Spinal cord (tissue), 10 donors: ENCODE data around the gene LAPTM5. TPM values are rescaled to one million over a fixed set of nuclear protein-coding genes. Genes with fewer than 3 reads are reported as not detected.

Experiments
- DNase-seq, 6 donors: peaks; one replicate each; pipeline versions ENCODE4 v3.0.0 to v3.0.0-alpha.2; 2013 to 2015; ENCODE audit warnings: low spot score in 6 of 6, low read depth in 4 of 6
- H3K27ac ChIP-seq: one replicate; pipeline ENCODE4 v1.5.1; 2013; ENCODE audit warnings: low read depth, low read length, control low read depth
- H3K27me3 ChIP-seq: one replicate; pipeline ENCODE4 v1.6.1; 2013; ENCODE audit warnings: low read length; ENCODE audit not compliant: control insufficient read depth, insufficient read depth
- H3K36me3 ChIP-seq: one replicate; pipeline ENCODE4 v1.6.1; 2013; ENCODE audit warnings: low read length; ENCODE audit not compliant: control insufficient read depth, insufficient read depth
- H3K4me1 ChIP-seq: one replicate; pipeline ENCODE4 v1.6.1; 2013; ENCODE audit warnings: low read length; ENCODE audit not compliant: control insufficient read depth, insufficient read depth
- H3K4me3 ChIP-seq: one replicate; pipeline ENCODE4 v1.5.1; 2013; ENCODE audit warnings: low read depth, low read length, control low read depth
- H3K9me3 ChIP-seq: one replicate; pipeline ENCODE4 v1.6.1; 2013; ENCODE audit warnings: low read length; ENCODE audit not compliant: control insufficient read depth, insufficient read depth
- whole genome bisulfite sequencing: methylation state at CpG from one replicate; pipeline ENCODE4 v1.1.5; 2013; ENCODE audit warnings: missing lambda C conversion rate; ENCODE audit not compliant: insufficient coverage; 5-methylcytosine and 5-hydroxymethylcytosine counted together
- polyA plus RNA-seq, 2 donors: library from polyadenylated mRNA; unstranded; fragments of 120-200 nt; gene quantifications; one replicate each; pipeline ENCODE4 v1.2.1, GENCODE V29; 2013; ENCODE audit not compliant: insufficient read length in 2 of 2
- total RNA-seq, 2 donors: library from RNA; depleted of rRNA in 1 of 2; stranded (reverse); fragments of 120-200 nt in 1 of 2; fragments of >200 nt in 1 of 2; gene quantifications; one replicate each; pipeline versions ENCODE4 v1.2.3 to v1.2.4, GENCODE V29; 2013 to 2014
- donor health status: healthy.

Gene LAPTM5
- total and polyA plus RNA-seq, 4 donors: 13.8 to 55.0 (median 39.6) TPM

- Histone ChIP-seq H3K36me3 (no peaks in the 10 kb centered on the region), H3K27ac (no peak overlapping the region), H3K4me1 (peaks cover 26% of the 10 kb centered on the region), H3K27me3 (no peaks in the 10 kb centered on the region), H3K9me3 (no peaks in the 10 kb centered on the region), H3K4me3 (no peak overlapping the region)
- no peak for DNase-seq
- WGBS: 89% methylated on average over 1 of the region's 1 CpG
Observed at GRCh38 chr1:30699762-30700161, 57.8 kb downstream of the LAPTM5 start.

GRCh38 chr1:30698401-30698981, 59.1 kb downstream of the LAPTM5 start:
- peak in 1 of 6 donors; percentile 68 for DNase-seq
- WGBS: 54% methylated on average over 12 of the region's 17 CpGs
- Histone ChIP-seq H3K9me3 (no peaks in the 10 kb centered on the region), H3K27me3 (no peaks in the 10 kb centered on the region), H3K27ac (no peak overlapping the region), H3K4me3 (no peak overlapping the region), H3K4me1 (peaks cover 20% of the 10 kb centered on the region), H3K36me3 (no peaks in the 10 kb centered on the region)

GRCh38 chr1:30697571-30698376, 59.8 kb downstream of the LAPTM5 start:
- H3K36me3 ChIP-seq: no peaks in the 10 kb centered on the region
- no peak for DNase-seq
- H3K4me3 ChIP-seq: no peak overlapping the region
- no peaks in the 10 kb centered on the region for H3K9me3 ChIP-seq
- no peaks in the 10 kb centered on the region for H3K27me3 ChIP-seq
- WGBS: 56% methylated on average over 9 of the region's 9 CpGs
- H3K27ac ChIP-seq: no peak overlapping the region
- peaks cover 20% of the 10 kb centered on the region for H3K4me1 ChIP-seq

GRCh38 chr1:30696831-30697230, 60.7 kb downstream of the LAPTM5 start:
- H3K36me3 ChIP-seq: no peaks in the 10 kb centered on the region
- DNase-seq: no peak
- H3K9me3 ChIP-seq: no peaks in the 10 kb centered on the region
- WGBS: 85% methylated on average over 6 of the region's 6 CpGs
- no peaks in the 10 kb centered on the region for H3K27me3 ChIP-seq
- no peak overlapping the region for H3K27ac ChIP-seq
- H3K4me3 ChIP-seq: no peak overlapping the region
- peaks cover 20% of the 10 kb centered on the region for H3K4me1 ChIP-seq

GRCh38 chr1:30695439-30695841, 62.1 kb downstream of the LAPTM5 start:
- Histone ChIP-seq H3K27me3 (no peaks in the 10 kb centered on the region), H3K27ac (no peak overlapping the region), H3K4me3 (no peak overlapping the region), H3K9me3 (no peaks in the 10 kb centered on the region), H3K36me3 (no peaks in the 10 kb centered on the region), H3K4me1 (peaks cover 18% of the 10 kb centered on the region)
- no peak for DNase-seq
- 83% methylated on average over 1 of the region's 6 CpGs for WGBS

GRCh38 chr1:30694280-30695175, 63.0 kb downstream of the LAPTM5 start:
- no peaks in the 10 kb centered on the region for H3K27me3 ChIP-seq
- peaks cover 25% of the 10 kb centered on the region for H3K4me1 ChIP-seq
- peak in 1 of 6 donors; percentile 47 for DNase-seq
- no peaks in the 10 kb centered on the region for H3K36me3 ChIP-seq
- H3K4me3 ChIP-seq: no peak overlapping the region
- WGBS: 78% methylated on average over 5 of the region's 8 CpGs
- no peak overlapping the region for H3K27ac ChIP-seq
- H3K9me3 ChIP-seq: no peaks in the 10 kb centered on the region

GRCh38 chr1:30693822-30694221, 63.8 kb downstream of the LAPTM5 start:
- Histone ChIP-seq H3K4me1 (peaks cover 29% of the 10 kb centered on the region), H3K27me3 (no peaks in the 10 kb centered on the region), H3K9me3 (no peaks in the 10 kb centered on the region), H3K27ac (no peak overlapping the region), H3K36me3 (no peaks in the 10 kb centered on the region), H3K4me3 (no peak overlapping the region)
- no peak for DNase-seq
- 60% methylated on average over 1 of the region's 5 CpGs for WGBS

- H3K27ac ChIP-seq: no peak overlapping the region
- H3K4me3 ChIP-seq: no peak overlapping the region
- H3K4me1 ChIP-seq: peaks cover 25% of the 10 kb centered on the region
- H3K9me3 ChIP-seq: no peaks in the 10 kb centered on the region
- no peak for DNase-seq
- no peaks in the 10 kb centered on the region for H3K36me3 ChIP-seq
- WGBS: 82% methylated on average over 1 of the region's 3 CpGs
- no peaks in the 10 kb centered on the region for H3K27me3 ChIP-seq
Observed at GRCh38 chr1:30693366-30693765, 64.2 kb downstream of the LAPTM5 start.

GRCh38 chr1:30692948-30693301, 64.6 kb downstream of the LAPTM5 start:
- DNase-seq: no peak
- H3K36me3 ChIP-seq: no peaks in the 10 kb centered on the region
- H3K27me3 ChIP-seq: no peaks in the 10 kb centered on the region
- H3K9me3 ChIP-seq: no peaks in the 10 kb centered on the region
- WGBS: 92% methylated on average over 6 of the region's 7 CpGs
- no peak overlapping the region for H3K27ac ChIP-seq
- no peak overlapping the region for H3K4me3 ChIP-seq
- peaks cover 20% of the 10 kb centered on the region for H3K4me1 ChIP-seq
